Measurements from ENCODE around the gene MAGI2.
"Not testable (repeated sequence)": the region's sequence is repeated elsewhere in the genome, so short reads cannot be mapped to it uniquely, and the experiment has no call there.

Gene MAGI2

GRCh38 chr7:78317371-78317770, 1136.1 kb downstream of the MAGI2 start:
- DNase-seq: no peak

GRCh38 chr7:78316110-78316509, 1137.4 kb downstream of the MAGI2 start:
- DNase-seq: no peak

- no peak for DNase-seq
Measured at GRCh38 chr7:78315119-78315518, 1138.3 kb downstream of the MAGI2 start.

GRCh38 chr7:78311181-78311580, 1142.3 kb downstream of the MAGI2 start:
- no peak for DNase-seq

GRCh38 chr7:78307892-78308291, 1145.6 kb downstream of the MAGI2 start:
- no peak for DNase-seq

- no peak for DNase-seq
Measured at GRCh38 chr7:78306634-78307033, 1146.8 kb downstream of the MAGI2 start.

- DNase-seq: no peak
Measured at GRCh38 chr7:78301407-78301806, 1152.1 kb downstream of the MAGI2 start.

GRCh38 chr7:78299088-78299487, 1154.4 kb downstream of the MAGI2 start:
- no peak for DNase-seq

GRCh38 chr7:78296644-78297371, 1156.7 kb downstream of the MAGI2 start:
- DNase-seq: no peak

- DNase-seq: no peak
Measured at GRCh38 chr7:78296046-78296597, 1157.3 kb downstream of the MAGI2 start.

GRCh38 chr7:78289471-78289870, 1164.0 kb downstream of the MAGI2 start:
- DNase-seq: not testable (repeated sequence)

- no peak for DNase-seq
Measured at GRCh38 chr7:78284945-78285344, 1168.5 kb downstream of the MAGI2 start.

- DNase-seq: no peak
Measured at GRCh38 chr7:78280276-78280675, 1173.2 kb downstream of the MAGI2 start.

- DNase-seq: no peak
Measured at GRCh38 chr7:78279457-78279856, 1174.0 kb downstream of the MAGI2 start.

- DNase-seq: no peak
Measured at GRCh38 chr7:78279032-78279431, 1174.4 kb downstream of the MAGI2 start.

GRCh38 chr7:78267141-78267540, 1186.3 kb downstream of the MAGI2 start:
- no peak for DNase-seq

GRCh38 chr7:78265486-78265885, 1188.0 kb downstream of the MAGI2 start:
- no peak for DNase-seq

GRCh38 chr7:78265071-78265470, 1188.4 kb downstream of the MAGI2 start:
- DNase-seq: no peak

- DNase-seq: no peak
Measured at GRCh38 chr7:78264105-78264504, 1189.4 kb downstream of the MAGI2 start.

- DNase-seq: no peak
Measured at GRCh38 chr7:78261739-78262138, 1191.7 kb downstream of the MAGI2 start.

- no peak for DNase-seq
Measured at GRCh38 chr7:78261302-78261701, 1192.2 kb downstream of the MAGI2 start.

- DNase-seq: no peak
Measured at GRCh38 chr7:78260826-78261225, 1192.6 kb downstream of the MAGI2 start.

GRCh38 chr7:78254726-78255055, 1198.8 kb downstream of the MAGI2 start:
- DNase-seq: no peak

GRCh38 chr7:78253850-78254725, 1199.4 kb downstream of the MAGI2 start:
- no peak for DNase-seq
